ENCODE data around the gene PABPC1L. TPM values are rescaled to one million over a fixed set of nuclear protein-coding genes. Genes with fewer than 3 reads are reported as not detected.

Gene PABPC1L
- total and polyA plus RNA-seq, 8 donors: 8.6 to 106 (median 27.7) TPM

- Histone ChIP-seq H3K4me3 (no peak overlapping the region), H3K9me3 (no peaks in the 10 kb centered on the region), H3K27ac (no peak overlapping the region), H3K27me3 (no peaks in the 10 kb centered on the region), H3K36me3 (peaks cover 8 to 20% (median 12%) of the 10 kb centered on the region in 4 donors), H3K4me1 (peaks cover 22 to 95% (median 59%) of the 10 kb centered on the region in 4 donors)
- DNase-seq: no peak
- 75 to 91% (median 79%) methylated on average over 1 of the region's 1 CpG for WGBS, 5 donors
- TF ChIP-seq POLR2AphosphoS5 (IDR thresholded peaks at IDR 0.05): no peak
- no peak for TF ChIP-seq POLR2A (IDR thresholded peaks at IDR 0.05)
- TF ChIP-seq CTCF (IDR thresholded peaks at IDR 0.05): no peak
- TF ChIP-seq EP300 (IDR thresholded peaks at IDR 0.05): no peak
- intact Hi-C loops (cut with DNase I; ENCODE audit: low total_unique reads): no loop called here
Measured at GRCh38 chr20:44897133-44897532, 12.7 kb upstream of the PABPC1L start.

- 81 to 89% (median 82%) methylated on average over 5 of the region's 5 CpGs for WGBS, 5 donors
- H3K27me3 ChIP-seq: no peaks in the 10 kb centered on the region
- intact Hi-C loops (cut with DNase I; ENCODE audit: low total_unique reads): no loop called here
- no peaks in the 10 kb centered on the region for H3K9me3 ChIP-seq
- H3K4me1 ChIP-seq: peaks cover 13 to 65% (median 40%) of the 10 kb centered on the region in 4 donors
- H3K27ac ChIP-seq: no peak overlapping the region
- TF ChIP-seq POLR2A (IDR thresholded peaks at IDR 0.05) (no peak), CTCF (IDR thresholded peaks at IDR 0.05) (no peak), EP300 (IDR thresholded peaks at IDR 0.05) (no peak), POLR2AphosphoS5 (IDR thresholded peaks at IDR 0.05) (no peak)
- H3K36me3 ChIP-seq: peaks cover 27 to 52% (median 44%) of the 10 kb centered on the region in 4 donors
- no peak overlapping the region for H3K4me3 ChIP-seq
- DNase-seq: no peak
Measured at GRCh38 chr20:44900231-44900854, 9.5 kb upstream of the PABPC1L start.

GRCh38 chr20:44901974-44902373, 7.9 kb upstream of the PABPC1L start:
- Histone ChIP-seq H3K4me3 (no peak overlapping the region), H3K4me1 (peaks cover 3 to 48% (median 26%) of the 10 kb centered on the region in 4 donors), H3K27me3 (no peaks in the 10 kb centered on the region), H3K9me3 (no peaks in the 10 kb centered on the region), H3K36me3 (peaks cover 37 to 68% (median 60%) of the 10 kb centered on the region in 4 donors), H3K27ac (no peak overlapping the region)
- 76 to 91% (median 85%) methylated on average over 2 of the region's 2 CpGs for WGBS, 5 donors
- intact Hi-C loops (cut with DNase I; ENCODE audit: low total_unique reads): no loop called here
- TF ChIP-seq POLR2A (IDR thresholded peaks at IDR 0.05): no peak
- no peak for TF ChIP-seq CTCF (IDR thresholded peaks at IDR 0.05)
- no peak for TF ChIP-seq EP300 (IDR thresholded peaks at IDR 0.05)
- no peak for TF ChIP-seq POLR2AphosphoS5 (IDR thresholded peaks at IDR 0.05)
- no peak for DNase-seq

- Histone ChIP-seq H3K36me3 (peaks cover 45 to 86% (median 79%) of the 10 kb centered on the region in 4 donors), H3K4me3 (no peak overlapping the region), H3K4me1 (peaks cover 3 to 32% (median 14%) of the 10 kb centered on the region in 4 donors), H3K27ac (no peak overlapping the region), H3K27me3 (no peaks in the 10 kb centered on the region), H3K9me3 (no peaks in the 10 kb centered on the region)
- WGBS, 5 donors: 47 to 64% (median 52%) methylated on average over 5 of the region's 5 CpGs
- no peak for DNase-seq
- TF ChIP-seq CTCF (IDR thresholded peaks at IDR 0.05) (no peak), EP300 (IDR thresholded peaks at IDR 0.05) (no peak)
- intact Hi-C loops (cut with DNase I; ENCODE audit: low total_unique reads): no loop called here
Measured at GRCh38 chr20:44904377-44904776, 5.5 kb upstream of the PABPC1L start.
